ENCODE data around the gene SNAPC3.

GRCh38 chr9:15433661-15434060, 11.0 kb downstream of the SNAPC3 start:
- TF ChIP-seq EZH2 (optimal IDR thresholded peaks at IDR 0.05; ENCODE audit: low read depth, low read length) (no peak), CTCF (IDR thresholded peaks at IDR 0.05; ENCODE audit: low read length) (no peak)
